ENCODE results near the gene NAMPT.
"Not testable (repeated sequence)": the region's sequence is repeated elsewhere in the genome, so short reads cannot be mapped to it uniquely, and the experiment has no call there.

The NAMPT gene

DNA sequence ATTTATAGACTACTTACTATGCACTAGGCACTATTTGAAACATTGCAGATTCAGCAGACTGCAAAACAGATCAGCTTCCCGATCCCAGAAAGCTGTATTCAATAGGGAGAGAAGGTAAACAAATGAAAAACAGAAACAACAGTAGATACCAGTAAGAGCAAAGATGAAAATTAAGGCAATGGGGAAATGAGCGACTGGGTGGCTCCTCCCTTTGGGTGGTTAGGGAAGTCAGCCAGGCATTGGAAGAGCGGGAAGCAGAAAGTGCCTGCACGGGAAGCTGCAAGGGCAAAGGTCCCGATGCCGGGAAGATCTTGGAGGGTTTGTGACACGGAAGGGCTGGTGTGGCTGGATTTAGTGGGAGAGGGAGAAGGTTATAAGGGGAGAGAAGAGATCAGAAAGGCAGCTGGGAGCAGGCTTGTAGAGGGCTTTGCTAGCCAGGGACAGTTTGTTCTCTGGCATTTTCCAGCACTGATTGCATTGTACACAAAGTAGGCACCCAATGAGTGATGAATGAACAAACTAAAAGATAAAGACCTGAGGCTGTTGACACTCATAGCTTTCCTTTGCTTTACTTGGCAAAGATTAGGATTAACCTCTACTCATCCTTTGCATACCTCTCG lies 67.8 kb downstream of the NAMPT start:
- Mint-ChIP-seq H3K4me3 (no peak overlapping the region), H3K27me3 (peaks cover 24% of the 10 kb centered on the region), H3K4me1 (no peaks in the 10 kb centered on the region), H3K9me3 (no peaks in the 10 kb centered on the region), H3K27ac (no peak overlapping the region), H3K36me3 (ENCODE audit: low read depth) (no peaks in the 10 kb centered on the region)
- no peak for DNase-seq
- no peak for ATAC-seq

DNA sequence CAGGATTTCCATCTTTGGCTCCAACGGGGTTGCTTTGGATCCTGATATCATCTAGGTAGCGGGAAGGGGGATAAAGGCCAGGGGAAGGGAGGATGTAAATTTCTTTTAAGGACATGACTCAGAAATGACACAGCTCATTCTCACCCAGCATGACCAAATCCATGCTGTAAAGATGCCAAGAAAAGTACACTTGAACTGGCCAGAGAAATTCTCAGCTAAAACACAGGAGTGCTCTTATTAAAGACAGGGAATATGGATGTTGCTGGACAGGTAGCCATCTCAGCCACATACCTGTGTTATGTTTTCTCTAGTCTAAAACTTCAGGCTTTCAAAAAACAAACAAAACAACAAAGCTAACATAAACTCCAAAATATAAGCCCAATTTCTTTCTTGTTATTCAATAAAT lies 68.3 kb downstream of the NAMPT start:
- no peak overlapping the region for H3K27ac Mint-ChIP-seq
- DNase-seq (no peak), ATAC-seq (no peak)
- no peaks in the 10 kb centered on the region for H3K36me3 Mint-ChIP-seq (ENCODE audit: low read depth)
- peaks cover 26% of the 10 kb centered on the region for H3K27me3 Mint-ChIP-seq
- no peaks in the 10 kb centered on the region for H3K9me3 Mint-ChIP-seq
- H3K4me1 Mint-ChIP-seq: no peaks in the 10 kb centered on the region
- H3K4me3 Mint-ChIP-seq: no peak overlapping the region

DNA sequence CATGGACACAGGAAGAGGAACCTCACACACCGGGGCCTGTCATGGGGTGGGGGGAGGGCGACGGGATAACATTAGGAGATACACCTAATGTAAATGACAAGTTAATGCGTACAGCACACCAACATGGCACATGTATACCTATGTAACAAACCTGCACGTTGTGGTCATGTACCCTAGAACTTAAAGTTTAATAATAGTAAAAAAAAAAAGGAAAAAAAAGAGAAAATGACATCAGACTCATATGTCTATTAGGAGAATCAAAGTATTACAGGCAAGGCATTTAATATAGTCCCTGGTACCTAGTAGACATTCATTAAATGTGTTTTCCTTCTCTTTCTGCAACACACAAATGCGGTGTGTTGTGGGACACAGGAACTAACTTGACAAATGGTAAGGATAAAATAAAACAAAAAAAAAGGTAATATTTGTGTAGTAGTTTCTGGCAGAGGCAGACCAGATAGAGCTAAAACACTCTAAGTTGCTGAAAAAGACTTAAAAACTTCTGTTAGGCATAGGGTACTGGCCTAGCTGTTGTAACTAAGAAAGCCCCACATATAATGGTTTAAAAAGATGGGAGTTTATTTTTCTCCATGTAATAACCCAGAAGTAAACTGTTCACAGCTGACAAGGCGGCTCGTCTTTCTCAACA lies 68.8 kb downstream of the NAMPT start:
- ATAC-seq: no peak
- Mint-ChIP-seq H3K9me3 (no peaks in the 10 kb centered on the region), H3K4me3 (no peak overlapping the region), H3K27me3 (peaks cover 26% of the 10 kb centered on the region), H3K27ac (no peak overlapping the region), H3K4me1 (no peaks in the 10 kb centered on the region), H3K36me3 (ENCODE audit: low read depth) (no peaks in the 10 kb centered on the region)
- DNase-seq: no peak

DNA sequence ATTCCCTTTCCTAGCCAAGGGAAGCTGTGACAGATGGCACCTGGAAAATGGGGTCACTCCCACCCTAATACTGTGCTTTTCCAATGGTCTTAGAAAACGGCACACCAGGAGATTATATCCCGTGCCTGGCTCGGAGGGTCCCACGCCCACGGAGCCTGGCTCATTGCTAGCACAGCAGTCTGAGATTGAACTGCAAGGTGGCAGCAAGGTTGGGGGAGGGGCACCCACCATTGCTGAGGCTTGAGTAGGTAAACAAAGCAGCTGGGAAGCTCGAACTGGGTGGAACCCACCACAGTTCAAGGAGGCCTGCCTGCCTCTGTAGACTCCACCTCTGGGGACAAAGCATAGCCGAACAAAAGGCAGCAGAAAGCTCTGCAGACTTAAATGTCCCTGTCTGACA lies 75.8 kb downstream of the NAMPT start:
- not testable (repeated sequence) for H3K4me3 Mint-ChIP-seq; ATAC-seq; H3K4me1 Mint-ChIP-seq; H3K36me3 Mint-ChIP-seq (ENCODE audit: low read depth); H3K27ac Mint-ChIP-seq; DNase-seq
- peaks cover 14% of the 10 kb centered on the region for H3K9me3 Mint-ChIP-seq
- H3K27me3 Mint-ChIP-seq: peaks cover 30% of the 10 kb centered on the region

DNA sequence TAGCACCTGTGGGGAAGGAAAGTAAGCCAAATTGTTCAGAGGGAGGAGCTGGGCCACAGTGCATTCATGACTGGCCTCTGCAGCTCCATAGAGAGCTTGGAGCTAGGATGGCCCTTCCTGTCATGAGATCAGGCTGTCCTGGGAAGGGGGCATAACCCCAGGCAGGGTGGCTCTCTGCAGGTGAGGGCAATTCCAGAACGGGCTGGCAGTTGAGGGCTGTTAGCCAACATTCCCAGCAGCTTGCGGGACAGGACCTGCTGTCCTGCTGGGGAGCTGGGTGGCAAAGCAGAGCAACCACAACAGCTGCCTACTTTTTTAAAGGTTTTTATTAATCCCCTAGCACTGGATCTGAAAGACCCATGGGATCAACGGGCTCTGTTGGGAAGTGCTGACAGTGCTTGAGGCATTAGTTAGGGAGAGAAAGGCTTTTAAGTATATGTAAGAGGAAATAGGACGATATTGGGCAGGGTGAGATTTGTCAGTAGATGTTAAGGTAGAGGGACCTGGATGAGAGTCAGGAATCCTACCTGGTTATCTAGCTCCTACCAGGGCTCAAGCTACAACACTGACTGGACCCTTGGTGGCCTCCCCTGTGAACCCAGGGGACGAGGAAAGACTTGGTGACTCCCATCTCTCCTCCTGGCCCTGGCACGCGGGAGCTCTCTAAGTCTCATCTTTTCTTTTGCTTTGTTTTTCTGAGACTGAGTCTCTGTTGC lies 77.8 kb downstream of the NAMPT start:
- Mint-ChIP-seq H3K36me3 (ENCODE audit: low read depth) (no peaks in the 10 kb centered on the region), H3K27me3 (peaks cover 26% of the 10 kb centered on the region), H3K4me3 (no peak overlapping the region), H3K27ac (no peak overlapping the region), H3K9me3 (peaks cover 14% of the 10 kb centered on the region), H3K4me1 (peaks cover 4% of the 10 kb centered on the region)
- ATAC-seq (no peak), DNase-seq (no peak)

DNA sequence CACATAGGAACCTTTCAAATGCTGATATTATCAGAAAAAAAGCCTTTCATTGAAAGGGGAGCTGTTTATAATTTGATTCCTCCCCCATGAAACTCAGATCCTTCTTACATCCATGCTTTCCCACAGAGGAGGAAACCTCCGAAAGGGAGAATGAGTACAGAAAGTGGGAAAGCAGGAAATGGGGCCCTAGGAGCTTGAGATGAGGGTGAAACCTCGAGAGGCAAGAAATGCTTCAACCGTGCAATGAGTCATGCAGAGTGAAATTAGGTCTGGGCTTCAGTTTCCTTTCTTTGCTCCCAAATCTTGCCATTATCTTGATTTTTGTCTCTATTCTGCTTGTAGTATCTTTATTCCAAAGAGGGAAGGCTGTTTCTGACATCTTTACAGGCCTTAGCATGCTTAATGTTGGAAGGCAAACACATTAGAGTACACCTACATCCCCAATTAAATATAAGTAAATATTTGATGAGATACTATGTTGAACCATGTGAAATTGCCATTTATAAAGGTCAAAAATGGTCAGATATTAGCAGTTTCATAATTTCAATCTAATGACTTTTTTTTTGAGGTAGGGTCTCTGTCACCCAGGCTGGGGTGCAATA lies 79.1 kb downstream of the NAMPT start:
- H3K27me3 Mint-ChIP-seq: peaks cover 26% of the 10 kb centered on the region
- H3K4me1 Mint-ChIP-seq: peaks cover 4% of the 10 kb centered on the region
- H3K36me3 Mint-ChIP-seq (ENCODE audit: low read depth): no peaks in the 10 kb centered on the region
- no peak overlapping the region for H3K27ac Mint-ChIP-seq
- DNase-seq (no peak), ATAC-seq (no peak)
- peaks cover 14% of the 10 kb centered on the region for H3K9me3 Mint-ChIP-seq
- no peak overlapping the region for H3K4me3 Mint-ChIP-seq

DNA sequence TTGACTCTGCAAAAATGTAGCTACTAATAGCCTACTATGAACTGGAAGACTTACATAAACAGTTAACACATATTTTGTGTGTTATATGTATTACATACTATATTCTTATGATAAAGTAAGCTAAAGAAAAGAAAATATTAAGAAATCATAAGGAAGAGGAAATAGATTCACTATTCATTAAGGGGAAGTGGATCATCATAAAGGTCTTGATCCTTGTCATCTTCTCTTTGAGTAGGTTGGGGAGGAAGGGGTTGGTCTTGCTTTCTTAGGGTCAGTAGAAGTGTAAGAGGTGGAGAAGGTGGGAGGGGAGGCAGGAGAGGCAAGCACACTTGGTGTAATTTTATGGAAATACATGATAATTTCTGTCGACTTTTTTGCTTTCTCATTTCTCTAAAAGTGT lies 81.3 kb downstream of the NAMPT start:
- Mint-ChIP-seq H3K9me3 (peaks cover 7% of the 10 kb centered on the region), H3K4me1 (peaks cover 4% of the 10 kb centered on the region), H3K36me3 (ENCODE audit: low read depth) (no peaks in the 10 kb centered on the region), H3K4me3 (no peak overlapping the region), H3K27me3 (peaks cover 25% of the 10 kb centered on the region), H3K27ac (no peak overlapping the region)
- DNase-seq (no peak), ATAC-seq (no peak)

DNA sequence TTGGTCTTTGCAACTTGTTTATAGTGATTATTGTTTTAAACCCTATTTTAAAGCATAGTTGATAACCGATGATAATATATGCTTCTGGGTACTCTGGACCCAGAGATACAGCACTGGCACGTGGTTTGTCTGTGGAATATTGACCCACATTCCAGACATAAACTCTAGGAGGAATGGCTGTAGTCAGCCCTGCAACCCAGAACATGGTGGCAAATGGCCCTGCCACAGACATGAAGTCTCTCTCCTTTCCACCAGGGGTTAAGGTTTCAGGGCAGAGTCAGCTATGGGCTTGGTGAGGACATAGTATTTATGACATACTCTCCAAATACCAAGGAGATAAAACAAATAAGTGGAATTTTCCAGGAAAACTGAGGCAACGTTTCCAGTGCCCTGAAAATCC lies 83.6 kb downstream of the NAMPT start:
- no peak for DNase-seq
- H3K27ac Mint-ChIP-seq: no peak overlapping the region
- peaks cover 4% of the 10 kb centered on the region for H3K4me1 Mint-ChIP-seq
- no peak overlapping the region for H3K4me3 Mint-ChIP-seq
- H3K36me3 Mint-ChIP-seq (ENCODE audit: low read depth): no peaks in the 10 kb centered on the region
- no peak for ATAC-seq
- peaks cover 16% of the 10 kb centered on the region for H3K27me3 Mint-ChIP-seq
- H3K9me3 Mint-ChIP-seq: no peaks in the 10 kb centered on the region

DNA sequence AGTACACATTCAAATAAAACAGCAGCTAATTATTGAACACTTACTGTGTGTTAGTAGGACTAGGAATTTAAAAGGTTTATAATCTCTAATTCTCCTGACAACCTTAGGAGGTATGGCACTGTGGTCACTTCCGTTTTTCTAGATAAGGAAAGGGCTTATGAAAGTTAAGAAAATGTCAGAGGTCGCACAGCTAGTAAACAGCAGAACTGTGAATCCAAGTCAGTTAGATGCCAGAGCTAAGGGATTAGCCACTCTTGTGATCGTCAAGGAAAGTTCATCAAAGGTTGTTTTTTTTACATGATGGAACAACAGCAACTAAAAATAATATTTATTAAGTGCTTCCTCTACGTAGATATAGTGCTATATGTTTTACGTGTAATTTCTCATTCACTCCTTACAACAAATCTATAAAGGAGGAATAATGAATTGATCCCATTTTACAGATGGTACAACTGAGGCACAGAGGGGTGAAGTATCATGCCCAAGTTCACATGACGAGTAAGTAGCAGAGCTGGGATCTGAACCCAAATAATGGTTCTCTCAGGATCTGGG lies 84.9 kb downstream of the NAMPT start:
- Mint-ChIP-seq H3K27me3 (peaks cover 17% of the 10 kb centered on the region), H3K4me1 (no peaks in the 10 kb centered on the region), H3K9me3 (no peaks in the 10 kb centered on the region), H3K36me3 (ENCODE audit: low read depth) (no peaks in the 10 kb centered on the region), H3K4me3 (no peak overlapping the region), H3K27ac (no peak overlapping the region)
- DNase-seq (no peak), ATAC-seq (no peak)

DNA sequence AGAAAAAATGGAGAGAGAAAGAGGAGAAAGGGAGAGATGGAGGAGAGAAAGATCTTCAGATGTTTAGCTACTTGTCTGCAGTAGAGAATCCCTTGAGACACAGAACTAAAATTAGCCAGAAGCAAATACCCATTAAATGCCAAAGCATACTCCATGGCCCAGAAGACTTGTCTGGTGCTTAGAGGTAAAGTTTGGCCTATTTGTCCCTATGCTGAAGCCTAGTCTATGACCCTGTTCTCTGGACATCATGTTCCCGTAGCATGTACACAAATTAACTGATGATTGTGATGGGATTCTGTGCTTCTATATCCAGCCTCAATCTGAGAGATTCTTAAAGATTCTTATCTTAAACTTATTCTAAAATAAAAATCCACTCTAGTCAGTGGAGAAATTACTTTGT lies 85.8 kb downstream of the NAMPT start:
- DNase-seq: no peak
- no peak overlapping the region for H3K4me3 Mint-ChIP-seq
- H3K27me3 Mint-ChIP-seq: peaks cover 18% of the 10 kb centered on the region
- no peaks in the 10 kb centered on the region for H3K4me1 Mint-ChIP-seq
- no peak overlapping the region for H3K27ac Mint-ChIP-seq
- no peak for ATAC-seq
- H3K36me3 Mint-ChIP-seq (ENCODE audit: low read depth): no peaks in the 10 kb centered on the region
- no peaks in the 10 kb centered on the region for H3K9me3 Mint-ChIP-seq
